ENCODE results near the gene ISG15.
A peak's percentile ranks its signal among the peaks of the same experiment; 100 is the strongest.

Gene ISG15

GRCh38 chr1:966704-967300 lies 46.5 kb upstream of the ISG15 start:
- peak; percentile 42 for DNase-seq (ENCODE audit: low read depth)
- TF ChIP-seq CTCF (IDR thresholded peaks at IDR 0.05; ENCODE audit: low read length, missing control alignments): no peak
- peak overlapping the region; percentile 62 for H3K4me3 ChIP-seq (replicated peaks; ENCODE audit: low read depth, low read length)

- DNase-seq (ENCODE audit: low read depth): no peak
- TF ChIP-seq CTCF (IDR thresholded peaks at IDR 0.05; ENCODE audit: low read length, missing control alignments): no peak
- no peak overlapping the region for H3K4me3 ChIP-seq (replicated peaks; ENCODE audit: low read depth, low read length)
These were observed 45.6 kb upstream of the ISG15 start for GRCh38 chr1:967466-968343.

- H3K4me3 ChIP-seq (replicated peaks; ENCODE audit: low read depth, low read length): no peak overlapping the region
- DNase-seq (ENCODE audit: low read depth): no peak
- no peak for TF ChIP-seq CTCF (IDR thresholded peaks at IDR 0.05; ENCODE audit: low read length, missing control alignments)
These were observed 43.9 kb upstream of the ISG15 start for GRCh38 chr1:969260-969855.

GRCh38 chr1:970242-970972 lies 42.9 kb upstream of the ISG15 start:
- TF ChIP-seq CTCF (IDR thresholded peaks at IDR 0.05; ENCODE audit: low read length, missing control alignments): no peak
- no peak overlapping the region for H3K4me3 ChIP-seq (replicated peaks; ENCODE audit: low read depth, low read length)
- no peak for DNase-seq (ENCODE audit: low read depth)

GRCh38 chr1:970973-971730 lies 42.1 kb upstream of the ISG15 start:
- no peak for DNase-seq (ENCODE audit: low read depth)
- no peak overlapping the region for H3K4me3 ChIP-seq (replicated peaks; ENCODE audit: low read depth, low read length)
- TF ChIP-seq CTCF (IDR thresholded peaks at IDR 0.05; ENCODE audit: low read length, missing control alignments): no peak

Data from fibroblast of pulmonary artery (primary cell).